GM12865 (cell line): ENCODE results near the gene GTF2H4.
A peak's percentile ranks its signal among the peaks of the same experiment; 100 is the strongest.

Source experiments
- DNase-seq: peaks from one replicate; pipeline ENCODE4 v3.0.0; 2010; ENCODE audit warnings: low read depth
- H3K4me3 ChIP-seq: 2 replicates; pipeline ENCODE4 v1.5.1; 2011; ENCODE audit warnings: mild to moderate bottlenecking, low read depth, low read length, control low read depth
- TF ChIP-seq, protein P1 (sequence below): IDR thresholded peaks from 2 replicates; pipeline ENCODE4 v1.5.1; 2011; ENCODE audit warnings: low read length, control low read depth, low read depth, inconsistent platforms; ENCODE audit not compliant: insufficient read depth; ENCODE audit errors: missing control alignments

Gene GTF2H4

DNA sequence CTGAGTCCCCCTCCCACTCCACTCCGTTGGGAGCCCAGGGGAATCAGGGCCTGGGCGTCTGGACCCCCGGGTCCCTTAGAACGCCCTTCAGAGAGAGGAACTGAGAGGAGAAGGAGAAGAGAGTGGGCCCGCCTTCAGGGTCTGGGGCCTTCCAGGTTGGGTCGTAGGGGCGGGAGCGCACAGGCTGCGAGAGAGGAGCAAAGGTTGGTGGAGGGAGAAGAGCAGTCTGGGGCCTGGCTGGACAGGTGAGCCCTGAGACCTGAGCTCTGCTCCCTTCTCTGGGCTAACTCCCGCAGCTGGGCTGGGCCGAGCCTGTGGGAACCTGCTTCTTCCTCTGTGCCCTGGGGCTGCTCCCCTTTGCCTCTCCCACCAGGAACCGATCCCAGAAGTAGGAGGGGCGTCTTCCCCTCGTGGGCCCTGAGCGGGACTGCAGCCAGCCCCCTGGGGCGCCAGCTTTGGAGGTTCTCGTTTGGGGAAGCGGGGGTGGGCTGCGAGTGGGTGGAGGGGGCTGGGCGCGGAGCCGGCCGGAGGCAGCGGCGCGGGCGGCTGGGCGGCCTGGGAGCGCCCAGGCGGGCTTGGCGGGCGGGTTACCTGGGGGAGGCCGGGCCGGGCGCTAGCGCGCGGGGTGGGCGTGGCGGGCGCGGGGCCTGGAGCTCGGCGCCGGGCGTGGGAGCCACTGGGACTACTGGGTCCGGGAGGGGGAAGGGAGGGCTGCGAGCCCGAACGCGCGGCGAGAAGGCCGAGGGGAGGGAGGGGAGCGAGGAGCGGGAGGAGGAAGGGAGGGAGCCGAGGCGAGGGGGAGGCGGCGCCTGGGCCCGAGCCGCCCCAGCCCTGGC lies 24.1 kb upstream of the GTF2H4 start, which contains the start of gene DDR1:
Gene DDR1 (plus strand): TSS at position 835 of the 836 bp plus-strand sequence. CDS start 4,211 bp downstream, outside the sequence.
- peak within 1 kb of the TSS; percentile 59 for H3K4me3 ChIP-seq
- peak; percentile 60 for DNase-seq
- TF ChIP-seq, protein P1, sequence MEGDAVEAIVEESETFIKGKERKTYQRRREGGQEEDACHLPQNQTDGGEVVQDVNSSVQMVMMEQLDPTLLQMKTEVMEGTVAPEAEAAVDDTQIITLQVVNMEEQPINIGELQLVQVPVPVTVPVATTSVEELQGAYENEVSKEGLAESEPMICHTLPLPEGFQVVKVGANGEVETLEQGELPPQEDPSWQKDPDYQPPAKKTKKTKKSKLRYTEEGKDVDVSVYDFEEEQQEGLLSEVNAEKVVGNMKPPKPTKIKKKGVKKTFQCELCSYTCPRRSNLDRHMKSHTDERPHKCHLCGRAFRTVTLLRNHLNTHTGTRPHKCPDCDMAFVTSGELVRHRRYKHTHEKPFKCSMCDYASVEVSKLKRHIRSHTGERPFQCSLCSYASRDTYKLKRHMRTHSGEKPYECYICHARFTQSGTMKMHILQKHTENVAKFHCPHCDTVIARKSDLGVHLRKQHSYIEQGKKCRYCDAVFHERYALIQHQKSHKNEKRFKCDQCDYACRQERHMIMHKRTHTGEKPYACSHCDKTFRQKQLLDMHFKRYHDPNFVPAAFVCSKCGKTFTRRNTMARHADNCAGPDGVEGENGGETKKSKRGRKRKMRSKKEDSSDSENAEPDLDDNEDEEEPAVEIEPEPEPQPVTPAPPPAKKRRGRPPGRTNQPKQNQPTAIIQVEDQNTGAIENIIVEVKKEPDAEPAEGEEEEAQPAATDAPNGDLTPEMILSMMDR = no peak

DNA sequence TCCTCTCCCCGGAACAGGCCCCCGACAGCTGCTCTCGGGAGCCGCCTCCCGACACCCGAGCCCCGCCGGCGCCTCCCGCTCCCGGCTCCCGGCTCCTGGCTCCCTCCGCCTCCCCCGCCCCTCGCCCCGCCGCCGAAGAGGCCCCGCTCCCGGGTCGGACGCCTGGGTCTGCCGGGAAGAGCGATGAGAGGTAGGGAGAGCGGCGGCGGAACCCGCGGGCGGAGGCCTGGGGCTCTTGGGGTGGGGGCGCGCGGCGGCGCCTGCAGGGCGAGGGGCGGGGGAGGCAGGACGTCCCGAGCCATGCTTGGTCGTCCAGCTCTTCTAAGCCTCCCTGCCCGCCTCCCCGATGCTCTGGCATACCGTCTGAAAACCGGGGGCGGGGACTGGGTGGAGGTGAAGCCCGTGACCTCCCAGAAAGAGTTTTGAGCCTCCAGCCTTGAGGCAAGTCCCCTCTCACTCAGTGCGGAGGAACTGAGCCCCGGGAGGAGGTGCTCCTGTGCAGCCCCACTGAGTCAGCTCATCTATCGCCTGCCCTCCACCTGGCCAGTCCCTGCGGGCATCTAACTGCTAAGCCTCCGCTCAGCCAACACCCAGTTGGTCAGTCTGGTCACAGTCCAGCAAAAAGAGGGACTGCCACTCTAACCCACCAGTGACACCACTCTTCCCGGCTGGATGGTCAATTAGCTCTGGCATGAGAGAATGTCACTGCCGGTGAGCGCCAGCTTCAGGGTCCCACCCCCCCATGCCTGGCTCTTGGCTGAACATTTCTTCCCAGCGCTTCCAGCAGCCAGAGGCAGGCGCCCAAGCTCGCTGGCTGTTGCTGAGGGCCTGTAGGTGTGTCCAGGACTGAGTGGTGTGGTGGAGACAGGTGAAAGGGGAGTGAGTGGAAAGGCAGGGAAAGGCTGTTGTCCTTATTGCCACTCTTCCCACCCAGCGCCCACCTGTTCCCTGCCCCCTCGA lies 23.2 kb upstream of the GTF2H4 start:
- DNase-seq = peak; percentile 58
- H3K4me3 ChIP-seq = peak overlapping the region; percentile 53
- TF ChIP-seq, protein P1 = no peak

DNA sequence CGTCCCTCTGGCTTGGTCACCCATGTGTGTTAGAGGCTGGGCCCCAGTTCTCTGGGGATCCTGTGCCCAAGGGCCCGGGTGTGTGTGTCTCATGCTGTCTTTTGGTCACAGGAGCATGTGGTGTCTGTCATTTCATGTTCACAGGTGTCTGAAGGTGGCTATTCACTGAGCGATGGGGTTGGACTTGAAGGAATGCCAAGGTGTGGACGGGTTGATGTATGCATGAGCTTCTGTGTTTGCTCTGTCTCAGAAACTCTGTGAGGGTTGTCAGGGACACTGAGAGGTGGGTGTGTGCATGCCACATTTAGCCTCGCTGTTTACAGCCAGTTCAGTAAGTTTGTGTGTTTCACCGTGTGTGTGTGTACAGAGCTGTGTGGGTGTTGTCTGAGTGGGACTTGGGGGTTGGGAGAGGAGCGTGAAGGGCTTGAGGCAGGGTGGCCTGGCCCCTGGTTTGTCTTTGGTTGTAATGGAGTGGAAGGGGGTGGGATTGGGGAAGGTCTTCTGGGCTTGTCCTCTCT lies 22.5 kb upstream of the GTF2H4 start:
- TF ChIP-seq, protein P1 = no peak
- no peak for DNase-seq
- peak overlapping the region; percentile 53 for H3K4me3 ChIP-seq

DNA sequence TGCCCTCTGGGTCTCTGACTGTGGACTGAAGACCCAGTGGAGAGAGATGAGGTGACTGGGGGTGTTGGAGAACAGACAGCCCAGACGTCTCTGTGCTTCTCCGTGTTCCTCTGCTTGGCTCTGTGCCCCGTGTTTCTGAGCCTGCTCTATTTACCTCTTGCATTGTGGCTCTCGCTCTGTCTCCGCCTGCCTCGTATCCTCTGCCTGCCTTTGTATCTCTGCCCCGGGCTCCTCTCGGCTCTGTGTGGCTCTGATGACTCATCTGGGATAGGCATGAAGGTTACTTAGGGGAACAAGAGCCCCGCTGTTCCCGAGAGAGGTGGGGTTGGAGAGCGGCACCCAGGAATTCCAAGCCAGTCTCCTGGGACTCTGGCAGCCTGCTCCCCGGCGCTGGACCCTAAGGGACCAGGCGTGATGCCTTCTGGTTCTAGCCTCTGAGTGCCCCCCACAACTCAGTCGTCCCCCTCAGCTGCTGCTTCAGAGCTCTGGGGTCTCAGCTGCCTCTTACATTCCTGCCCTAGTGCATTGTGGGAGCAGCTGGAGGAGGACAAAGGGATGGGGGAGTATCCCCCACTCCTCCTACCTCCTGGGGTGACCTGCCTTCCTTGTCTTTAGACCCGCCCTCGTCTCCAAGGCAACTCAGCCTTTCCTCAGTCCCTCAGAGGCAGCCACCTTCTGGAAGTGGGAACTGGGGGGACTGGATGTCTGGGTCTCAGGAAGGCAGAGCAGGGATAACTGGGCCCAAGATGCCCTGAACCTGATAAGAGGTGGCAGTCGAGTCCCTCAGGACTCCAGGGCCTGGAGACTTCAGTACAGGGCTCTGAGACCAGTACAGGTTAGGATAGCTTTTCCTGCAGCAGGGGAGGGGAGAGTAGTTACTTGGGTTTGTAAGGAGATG lies 21.8 kb upstream of the GTF2H4 start:
- no peak for DNase-seq
- no peak overlapping the region for H3K4me3 ChIP-seq
- TF ChIP-seq, protein P1 = no peak

DNA sequence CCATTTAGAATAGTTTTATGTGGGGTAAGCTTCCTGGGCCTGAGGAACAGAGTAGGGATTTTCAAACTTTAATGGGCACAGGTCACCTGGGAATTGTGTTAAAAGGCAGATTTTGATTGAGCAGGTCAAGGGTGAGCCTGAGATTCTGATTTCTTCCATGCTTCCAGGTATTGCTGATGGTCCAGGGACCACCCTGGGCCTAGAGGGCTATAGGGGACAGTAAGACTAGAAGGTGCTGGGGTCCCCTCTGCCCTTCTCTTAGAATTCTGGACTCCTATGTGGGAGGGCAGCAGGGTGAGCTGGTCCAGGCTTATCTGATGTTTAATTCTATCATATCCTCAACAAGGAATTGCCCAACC lies 21.1 kb upstream of the GTF2H4 start:
- no peak for DNase-seq
- H3K4me3 ChIP-seq = no peak overlapping the region
- TF ChIP-seq, protein P1 = no peak
